HCT116 (cell line): ENCODE data around the gene SDSL. TPM values are rescaled to one million over a fixed set of nuclear protein-coding genes. Genes with fewer than 3 reads are reported as not detected.

Source experiments
- ATAC-seq: fragments of 200-7000 bp; cut with Tn5 transposase; 2 replicates; pipeline ENCODE4 v1.9.1; 2020; ENCODE audit warnings: mild to moderate bottlenecking, moderate library complexity
- BruUV-seq: library from RNA; stranded (reverse); fragments of 400-500 nt; replicated peaks from 2 replicates; lab custom pipeline; 2021; lab: Mats Ljungman, UMichigan
- CTCF ChIA-PET: fragments of 300-600 bp; sonication (Branson Sonifier 250); formaldehyde crosslinking; loops from one replicate; lab custom pipeline; 2021; ENCODE audit warnings: antibody characterized with exemption; lab: Charles Lee
- POLR2A ChIA-PET: fragments of 300-600, 350-600 bp; sonication (Branson Sonifier 250); formaldehyde crosslinking; loops from one replicate; lab custom pipeline; 2021; ENCODE audit warnings: antibody characterized with exemption; lab: Charles Lee
- RAD21 ChIA-PET, 2 experiments: fragments of 300-600 bp; sonication (Branson Sonifier 250); formaldehyde crosslinking; loops; one replicate each; lab custom pipeline; 2023; ENCODE audit warnings: low total read pairs in 2 of 2; ENCODE audit not compliant: uncharacterized antibody in 2 of 2, unreplicated experiment in 2 of 2, low non-redundant PET in 1 of 2; lab: Charles Lee
- DNase-seq: peaks from one replicate; pipeline ENCODE4 v3.0.0-alpha.2; 2010; ENCODE audit warnings: low read depth, low spot score
- H2AFZ ChIP-seq: fragments of 200-600 bp; shearing (Covaris generic), sonication (generic); 2 replicates; pipeline ENCODE4 v1.6.1; 2017; ENCODE audit warnings: low read depth, mixed run types, mixed read lengths, antibody characterized with exemption, low read length; ENCODE audit not compliant: poor library complexity, severe bottlenecking
- H3K27ac ChIP-seq: 2 replicates; pipeline ENCODE4 v1.5.1; 2012; ENCODE audit warnings: low read depth, low read length
- H3K27me3 ChIP-seq: fragments of 200-600 bp; sonication (generic); 2 replicates; pipeline ENCODE4 v1.6.1; 2016; ENCODE audit warnings: mixed run types, low read length, mixed read lengths; ENCODE audit not compliant: insufficient read depth
- H3K36me3 ChIP-seq, 2 experiments: fragments of 200-500 bp in 1 of 2; fragments of 200-600 bp in 1 of 2; sonication (Bioruptor generic) in 1 of 2; sonication (generic) in 1 of 2; 2 replicates each; pipeline versions ENCODE4 v1.5.1 to v1.6.1; 2014 to 2016; ENCODE audit warnings: low read length in 2 of 2, inconsistent platforms in 1 of 2, mixed read lengths in 1 of 2, mixed run types in 1 of 2; ENCODE audit not compliant: insufficient read depth in 2 of 2, control insufficient read depth in 1 of 2
- H3K4me1 ChIP-seq, 2 experiments: fragments of 200-600 bp in 1 of 2; sonication (generic) in 1 of 2; 2 replicates each; pipeline versions ENCODE4 v1.5.1 to v1.6.1; 2012 to 2017; ENCODE audit warnings: low read length in 2 of 2, inconsistent platforms in 1 of 2, mild to moderate bottlenecking in 1 of 2, mixed read lengths in 1 of 2, mixed run types in 1 of 2, moderate library complexity in 1 of 2; ENCODE audit not compliant: insufficient read depth in 2 of 2, control insufficient read depth in 1 of 2
- H3K4me2 ChIP-seq: fragments of 200-600 bp; sonication (generic); 2 replicates; pipeline ENCODE4 v1.6.1; 2017; ENCODE audit warnings: mixed run types, low read length, mixed read lengths
- H3K4me3 ChIP-seq, 2 experiments: fragments of 200-600 bp in 1 of 2; sonication (generic) in 1 of 2; replicated peaks in 1 of 2; 2 replicates each; pipeline ENCODE4 v1.5.1; 2011 to 2016; ENCODE audit warnings: low read length in 2 of 2, control low read depth in 1 of 2, low read depth in 1 of 2, mild to moderate bottlenecking in 1 of 2, mixed read lengths in 1 of 2, mixed run types in 1 of 2
- H3K79me2 ChIP-seq: fragments of 200-600 bp; sonication (generic); 2 replicates; pipeline ENCODE4 v1.6.1; 2017; ENCODE audit warnings: mild to moderate bottlenecking, mixed run types, low read length, moderate library complexity, mixed read lengths; ENCODE audit not compliant: insufficient read depth
- H3K9ac ChIP-seq: fragments of 200-600 bp; sonication (generic); 2 replicates; pipeline ENCODE4 v1.6.1; 2016; ENCODE audit warnings: low read length, mixed read lengths
- H3K9me2 ChIP-seq: fragments of 200-600 bp; sonication (generic), shearing (Covaris generic); 2 replicates; pipeline ENCODE4 v1.6.1; 2017; ENCODE audit warnings: mixed run types, mild to moderate bottlenecking, moderate library complexity; ENCODE audit not compliant: insufficient read depth
- H3K9me3 ChIP-seq, 2 experiments: fragments of 200-500 bp in 1 of 2; fragments of 200-600 bp in 1 of 2; sonication (Bioruptor generic) in 1 of 2; sonication (generic) in 1 of 2; 2 replicates each; pipeline ENCODE4 v1.6.1; 2014 to 2017; ENCODE audit warnings: low read length in 2 of 2, mixed read lengths in 2 of 2, inconsistent platforms in 1 of 2, low read depth in 1 of 2, mild to moderate bottlenecking in 1 of 2, mixed run types in 1 of 2, moderate library complexity in 1 of 2; ENCODE audit not compliant: control insufficient read depth in 1 of 2, insufficient read depth in 1 of 2
- H4K20me1 ChIP-seq: fragments of 200-600 bp; sonication (generic), shearing (Covaris generic); 2 replicates; pipeline ENCODE4 v1.6.1; 2017; ENCODE audit warnings: mixed run types, mild to moderate bottlenecking, moderate library complexity; ENCODE audit not compliant: insufficient read depth
- CBX3 ChIP-seq: IDR thresholded peaks from 2 replicates; pipeline ENCODE4 v1.6.1; 2012; ENCODE audit warnings: low read depth
- CEBPB ChIP-seq: IDR thresholded peaks from 2 replicates; pipeline ENCODE4 v1.6.1; 2012; ENCODE audit warnings: low read depth
- ELF1 ChIP-seq: IDR thresholded peaks from 2 replicates; pipeline ENCODE4 v1.6.1; 2012; ENCODE audit warnings: low read depth, borderline replicate concordance
- EZH2 ChIP-seq: fragments of 200-600 bp; sonication (generic); IDR thresholded peaks from 2 replicates; pipeline ENCODE4 v1.6.1; 2017; ENCODE audit warnings: antibody characterized with exemption, mixed run types
- FOSL1 ChIP-seq: IDR thresholded peaks from 2 replicates; pipeline ENCODE4 v1.6.1; 2012; ENCODE audit warnings: low read depth
- JUND ChIP-seq: IDR thresholded peaks from 2 replicates; pipeline ENCODE4 v1.6.1; 2012
- MAX ChIP-seq: IDR thresholded peaks from 2 replicates; pipeline ENCODE4 v1.6.1; 2012
- RAD21 ChIP-seq: IDR thresholded peaks from 2 replicates; pipeline ENCODE4 v1.6.1; 2012; ENCODE audit warnings: low read depth, mild to moderate bottlenecking
- REST ChIP-seq: IDR thresholded peaks from 2 replicates; pipeline ENCODE4 v1.6.1; 2012; ENCODE audit warnings: low read depth
- SP1 ChIP-seq: IDR thresholded peaks from 2 replicates; pipeline ENCODE4 v1.6.1; 2012; ENCODE audit warnings: low read depth
- SRF ChIP-seq: IDR thresholded peaks from 2 replicates; pipeline ENCODE4 v1.6.1; 2012; ENCODE audit warnings: low read depth
- YY1 ChIP-seq: IDR thresholded peaks from 2 replicates; pipeline ENCODE4 v1.6.1; 2011; ENCODE audit warnings: low read length, low read depth, moderate library complexity, mild to moderate bottlenecking; ENCODE audit not compliant: insufficient replicate concordance; ENCODE audit errors: extremely low read depth
- ZNF274 ChIP-seq: fragments of 200-500 bp; sonication (Bioruptor generic); IDR thresholded peaks from 2 replicates; pipeline ENCODE4 v1.6.1; 2014; ENCODE audit warnings: mild to moderate bottlenecking, low read depth, low read length, inconsistent platforms
- intact Hi-C: fragments of 100-400 bp; cut with micrococcal nuclease; formaldehyde crosslinking; loops from 2 replicates; pipeline ENCODE4 v1.10.0; 2022
- total RNA-seq: library from RNA; stranded (reverse); gene quantifications from one replicate; pipeline ENCODE4 v1.2.1, GENCODE V29; 2021; ENCODE audit not compliant: unreplicated experiment
- TF ChIP-seq, protein P1 (sequence below): IDR thresholded peaks from 2 replicates; pipeline ENCODE4 v1.6.1; 2011; ENCODE audit warnings: mild to moderate bottlenecking, low read length, moderate library complexity; ENCODE audit not compliant: insufficient replicate concordance; ENCODE audit errors: extremely low read depth

The SDSL gene
- total RNA-seq, 1 experiment from 2014 or later, result 19.1 TPM

DNA sequence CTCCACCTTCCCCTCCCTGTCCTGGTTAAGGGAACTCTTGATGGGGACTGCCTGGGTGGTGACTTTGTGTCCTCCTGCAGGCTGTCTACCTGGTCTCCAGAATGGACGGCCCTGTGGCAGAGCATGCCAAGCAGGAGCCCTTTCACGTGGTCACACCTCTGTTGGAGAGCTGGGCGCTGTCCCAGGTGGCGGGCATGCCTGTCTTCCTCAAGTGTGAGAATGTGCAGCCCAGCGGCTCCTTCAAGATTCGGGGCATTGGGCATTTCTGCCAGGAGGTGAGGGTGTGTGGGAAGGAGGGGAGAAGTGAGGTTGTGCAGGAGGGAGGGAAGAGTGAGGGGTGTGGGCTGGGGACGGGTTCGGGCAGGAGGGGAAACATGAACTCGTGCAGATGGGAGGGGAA lies 5.7 kb downstream of the SDSL start:
- Histone ChIP-seq H3K9me2 (no peaks in the 10 kb centered on the region), H3K36me3 (no peaks in the 10 kb centered on the region), H3K4me1 (peaks cover 3 to 9% of the 10 kb centered on the region in 2 experiments; a peak in 3 of 4 replicates), H3K79me2 (peaks cover 5% of the 10 kb centered on the region; the same call in 1 of the 2 replicates), H4K20me1 (no peaks in the 10 kb centered on the region), H3K4me2 (no peak overlapping the region), H3K9me3 (no peaks in the 10 kb centered on the region), H3K27me3 (no peaks in the 10 kb centered on the region), H2AFZ (no peak overlapping the region), H3K4me3 (no peak overlapping the region), H3K27ac (no peak overlapping the region), H3K9ac (no peak overlapping the region)
- DNase-seq, result no peak
- TF ChIP-seq CEBPB (no peak), REST (no peak), ELF1 (no peak), CBX3 (no peak), SP1 (no peak), FOSL1 (no peak), MAX (no peak), RAD21 (no peak), ZNF274 (no peak), SRF (no peak), YY1 (no peak), JUND (no peak), EZH2 (no peak)
- TF ChIP-seq, protein P1, sequence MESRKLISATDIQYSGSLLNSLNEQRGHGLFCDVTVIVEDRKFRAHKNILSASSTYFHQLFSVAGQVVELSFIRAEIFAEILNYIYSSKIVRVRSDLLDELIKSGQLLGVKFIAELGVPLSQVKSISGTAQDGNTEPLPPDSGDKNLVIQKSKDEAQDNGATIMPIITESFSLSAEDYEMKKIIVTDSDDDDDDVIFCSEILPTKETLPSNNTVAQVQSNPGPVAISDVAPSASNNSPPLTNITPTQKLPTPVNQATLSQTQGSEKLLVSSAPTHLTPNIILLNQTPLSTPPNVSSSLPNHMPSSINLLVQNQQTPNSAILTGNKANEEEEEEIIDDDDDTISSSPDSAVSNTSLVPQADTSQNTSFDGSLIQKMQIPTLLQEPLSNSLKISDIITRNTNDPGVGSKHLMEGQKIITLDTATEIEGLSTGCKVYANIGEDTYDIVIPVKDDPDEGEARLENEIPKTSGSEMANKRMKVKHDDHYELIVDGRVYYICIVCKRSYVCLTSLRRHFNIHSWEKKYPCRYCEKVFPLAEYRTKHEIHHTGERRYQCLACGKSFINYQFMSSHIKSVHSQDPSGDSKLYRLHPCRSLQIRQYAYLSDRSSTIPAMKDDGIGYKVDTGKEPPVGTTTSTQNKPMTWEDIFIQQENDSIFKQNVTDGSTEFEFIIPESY, result no peak
- ATAC-seq, result no peak
- POLR2A ChIA-PET, result no interaction called here
- intact Hi-C loops, result no loop called here
- BruUV-seq, result no TSS peak
- RAD21 ChIA-PET, result no interaction called here
- CTCF ChIA-PET, result no interaction called here
